HL-60 (cell line): ENCODE data around the gene RCC2.
"Not testable (repeated sequence)": the region's sequence is repeated elsewhere in the genome, so short reads cannot be mapped to it uniquely, and the experiment has no call there.

Source experiments
- DNase-seq, 2 experiments: peaks; one replicate each; pipeline ENCODE4 v3.0.0-alpha.2; 2010 to 2020; ENCODE audit warnings: low read depth in 1 of 2, low spot score in 1 of 2
- H3K27ac ChIP-seq: fragments of 250-450 bp; sonication (Bioruptor Pico); replicated peaks from 2 replicates; pipeline ENCODE4 v1.5.1; 2020; ENCODE audit warnings: mild to moderate bottlenecking, moderate library complexity
- H3K27me3 ChIP-seq: fragments of 250-450 bp; sonication (Bioruptor Pico); 2 replicates; pipeline ENCODE4 v1.5.1; 2021; ENCODE audit warnings: mild to moderate bottlenecking, moderate library complexity; ENCODE audit not compliant: insufficient read depth, poor library complexity, severe bottlenecking
- H3K4me3 ChIP-seq: replicated peaks from 2 replicates; pipeline ENCODE4 v1.5.1; 2011; ENCODE audit warnings: mild to moderate bottlenecking, control low read depth, low read length; ENCODE audit not compliant: insufficient read depth
- GABPA ChIP-seq: IDR thresholded peaks from 2 replicates; pipeline ENCODE4 v1.6.1; 2012; ENCODE audit warnings: low read depth
- POLR2AphosphoS5 ChIP-seq: IDR thresholded peaks from 2 replicates; pipeline ENCODE4 v1.6.1; 2012; ENCODE audit warnings: low read depth
- SPI1 ChIP-seq: IDR thresholded peaks from 2 replicates; pipeline ENCODE4 v1.6.1; 2012; ENCODE audit warnings: low read depth, mild to moderate bottlenecking, borderline replicate concordance
- long read RNA-seq: library from polyadenylated mRNA; unstranded; transcript quantifications from one replicate; pipeline ENCODE4 v2.0.0, GENCODE V29; 2020
- TF ChIP-seq, protein P1 (sequence below): IDR thresholded peaks from one replicate; pipeline ENCODE4 v1.5.1; 2011; ENCODE audit warnings: low read length, control low read depth, inconsistent platforms; ENCODE audit not compliant: insufficient read depth
- TF ChIP-seq, protein P2 (sequence below): IDR thresholded peaks from 2 replicates; pipeline ENCODE4 v1.6.1; 2012; ENCODE audit warnings: low read depth; ENCODE audit not compliant: insufficient replicate concordance

RCC2 gene
- long read RNA-seq, full-length matches to known transcripts: 3 of 92 reads
- long read RNA-seq, partial matches to known transcripts: 86 of 92 reads
- long read RNA-seq, other reads (novel, unspliced or antisense): 3 of 92 reads

DNA sequence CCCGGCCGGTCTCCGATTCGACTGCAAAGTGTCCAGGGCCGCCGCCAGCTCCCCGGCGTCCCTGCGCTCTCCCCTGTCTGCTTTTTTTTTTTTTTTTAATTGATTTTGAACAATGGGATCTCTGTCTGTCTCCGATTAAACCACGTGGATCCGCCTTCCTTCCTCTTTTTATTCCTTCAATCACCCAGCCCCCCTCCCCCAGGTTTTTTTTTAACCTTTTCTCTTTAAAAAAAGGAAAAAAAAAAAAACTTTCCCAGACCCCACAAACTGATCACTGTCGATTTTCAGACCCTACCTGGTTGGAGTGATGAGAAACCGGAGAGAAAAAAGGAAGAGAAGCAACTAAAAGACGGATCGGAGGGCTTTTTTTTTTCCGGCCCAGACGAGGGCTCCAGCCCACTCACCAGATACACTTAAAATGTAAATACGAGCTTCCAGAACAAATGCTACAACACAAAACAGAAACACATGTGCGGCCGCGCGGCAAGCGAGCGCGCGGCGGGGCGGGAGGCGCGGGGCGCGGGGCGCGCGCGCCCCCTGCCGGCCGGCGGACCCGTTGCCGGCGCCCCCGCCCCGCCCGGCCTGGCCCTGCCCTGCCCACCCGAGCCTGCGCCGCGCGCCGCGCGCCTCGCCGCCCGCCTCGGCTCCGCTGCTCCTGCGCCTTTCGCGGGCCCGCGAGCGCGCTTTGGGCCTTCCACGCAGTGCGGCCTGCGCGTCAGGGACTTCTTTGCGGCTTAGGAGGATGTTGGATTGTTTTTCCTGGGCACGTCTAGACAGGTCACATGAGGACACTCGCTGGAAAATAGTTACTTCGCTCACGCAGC, at the start of gene RCC2:
TSS of gene RCC2 (minus strand) at position 428 of the 824 bp plus-strand sequence. CDS start 1,163 bp downstream, outside the sequence.
- peak in 1 of 2 experiments; percentile 60 for DNase-seq

GRCh38 chr1:17486242-17486641, 46.8 kb upstream of the RCC2 start:
- no peak for DNase-seq
- no peaks in the 10 kb centered on the region for H3K27me3 ChIP-seq
- no peak overlapping the region for H3K27ac ChIP-seq
- H3K4me3 ChIP-seq: no peak overlapping the region
- TF ChIP-seq POLR2AphosphoS5 (no peak), SPI1 (no peak)
- TF ChIP-seq, protein P1, sequence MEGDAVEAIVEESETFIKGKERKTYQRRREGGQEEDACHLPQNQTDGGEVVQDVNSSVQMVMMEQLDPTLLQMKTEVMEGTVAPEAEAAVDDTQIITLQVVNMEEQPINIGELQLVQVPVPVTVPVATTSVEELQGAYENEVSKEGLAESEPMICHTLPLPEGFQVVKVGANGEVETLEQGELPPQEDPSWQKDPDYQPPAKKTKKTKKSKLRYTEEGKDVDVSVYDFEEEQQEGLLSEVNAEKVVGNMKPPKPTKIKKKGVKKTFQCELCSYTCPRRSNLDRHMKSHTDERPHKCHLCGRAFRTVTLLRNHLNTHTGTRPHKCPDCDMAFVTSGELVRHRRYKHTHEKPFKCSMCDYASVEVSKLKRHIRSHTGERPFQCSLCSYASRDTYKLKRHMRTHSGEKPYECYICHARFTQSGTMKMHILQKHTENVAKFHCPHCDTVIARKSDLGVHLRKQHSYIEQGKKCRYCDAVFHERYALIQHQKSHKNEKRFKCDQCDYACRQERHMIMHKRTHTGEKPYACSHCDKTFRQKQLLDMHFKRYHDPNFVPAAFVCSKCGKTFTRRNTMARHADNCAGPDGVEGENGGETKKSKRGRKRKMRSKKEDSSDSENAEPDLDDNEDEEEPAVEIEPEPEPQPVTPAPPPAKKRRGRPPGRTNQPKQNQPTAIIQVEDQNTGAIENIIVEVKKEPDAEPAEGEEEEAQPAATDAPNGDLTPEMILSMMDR: no peak

More for the DNA sequence above, at the start of gene RCC2:
- H3K27me3 ChIP-seq: no peaks in the 10 kb centered on the region
- TF ChIP-seq POLR2AphosphoS5 (no peak; the same call in 1 of the 2 replicates), GABPA (no peak), SPI1 (no peak)
- TF ChIP-seq, protein P1: no peak
- TF ChIP-seq, protein P2, sequence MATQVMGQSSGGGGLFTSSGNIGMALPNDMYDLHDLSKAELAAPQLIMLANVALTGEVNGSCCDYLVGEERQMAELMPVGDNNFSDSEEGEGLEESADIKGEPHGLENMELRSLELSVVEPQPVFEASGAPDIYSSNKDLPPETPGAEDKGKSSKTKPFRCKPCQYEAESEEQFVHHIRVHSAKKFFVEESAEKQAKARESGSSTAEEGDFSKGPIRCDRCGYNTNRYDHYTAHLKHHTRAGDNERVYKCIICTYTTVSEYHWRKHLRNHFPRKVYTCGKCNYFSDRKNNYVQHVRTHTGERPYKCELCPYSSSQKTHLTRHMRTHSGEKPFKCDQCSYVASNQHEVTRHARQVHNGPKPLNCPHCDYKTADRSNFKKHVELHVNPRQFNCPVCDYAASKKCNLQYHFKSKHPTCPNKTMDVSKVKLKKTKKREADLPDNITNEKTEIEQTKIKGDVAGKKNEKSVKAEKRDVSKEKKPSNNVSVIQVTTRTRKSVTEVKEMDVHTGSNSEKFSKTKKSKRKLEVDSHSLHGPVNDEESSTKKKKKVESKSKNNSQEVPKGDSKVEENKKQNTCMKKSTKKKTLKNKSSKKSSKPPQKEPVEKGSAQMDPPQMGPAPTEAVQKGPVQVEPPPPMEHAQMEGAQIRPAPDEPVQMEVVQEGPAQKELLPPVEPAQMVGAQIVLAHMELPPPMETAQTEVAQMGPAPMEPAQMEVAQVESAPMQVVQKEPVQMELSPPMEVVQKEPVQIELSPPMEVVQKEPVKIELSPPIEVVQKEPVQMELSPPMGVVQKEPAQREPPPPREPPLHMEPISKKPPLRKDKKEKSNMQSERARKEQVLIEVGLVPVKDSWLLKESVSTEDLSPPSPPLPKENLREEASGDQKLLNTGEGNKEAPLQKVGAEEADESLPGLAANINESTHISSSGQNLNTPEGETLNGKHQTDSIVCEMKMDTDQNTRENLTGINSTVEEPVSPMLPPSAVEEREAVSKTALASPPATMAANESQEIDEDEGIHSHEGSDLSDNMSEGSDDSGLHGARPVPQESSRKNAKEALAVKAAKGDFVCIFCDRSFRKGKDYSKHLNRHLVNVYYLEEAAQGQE: no peak
- H3K27ac ChIP-seq: peak within 1 kb of the TSS; percentile 97
- H3K4me3 ChIP-seq: peak within 1 kb of the TSS; percentile 74

- peak in 1 of 2 experiments; percentile 7 for DNase-seq
- TF ChIP-seq SPI1 (no peak), GABPA (no peak), POLR2AphosphoS5 (no peak)
- TF ChIP-seq, protein P2: no peak
- TF ChIP-seq, protein P1: no peak
Observed at GRCh38 chr1:17485281-17485680, 45.8 kb upstream of the RCC2 start.

GRCh38 chr1:17481981-17482380, 42.5 kb upstream of the RCC2 start:
- not testable (repeated sequence) for H3K4me3 ChIP-seq, H3K27me3 ChIP-seq, DNase-seq, H3K27ac ChIP-seq

More at GRCh38 chr1:17485281-17485680, 45.8 kb upstream of the RCC2 start:
- Histone ChIP-seq H3K27ac (no peak overlapping the region), H3K4me3 (no peak overlapping the region), H3K27me3 (no peaks in the 10 kb centered on the region)
